ENCODE measurements around the gene ADGRL3.
"Not testable (repeated sequence)": the region's sequence is repeated elsewhere in the genome, so short reads cannot be mapped to it uniquely, and the experiment has no call there.

The ADGRL3 gene

GRCh38 chr4:61922766-61923165, 722.6 kb downstream of the ADGRL3 start:
- DNase-seq, result no peak

GRCh38 chr4:61923179-61923578, 723.1 kb downstream of the ADGRL3 start:
- DNase-seq, result no peak

- DNase-seq, result no peak
Measured at GRCh38 chr4:61924131-61924530, 724.0 kb downstream of the ADGRL3 start.

- no peak for DNase-seq
Measured at GRCh38 chr4:61933527-61933926, 733.4 kb downstream of the ADGRL3 start.

GRCh38 chr4:61934198-61934597, 734.1 kb downstream of the ADGRL3 start:
- DNase-seq, result no peak

- DNase-seq, result no peak
Measured at GRCh38 chr4:61938250-61938846, 738.2 kb downstream of the ADGRL3 start.

GRCh38 chr4:61950625-61951024, 750.5 kb downstream of the ADGRL3 start:
- no peak for DNase-seq

GRCh38 chr4:61953386-61953785, 753.3 kb downstream of the ADGRL3 start:
- no peak for DNase-seq

- DNase-seq, result no peak
Measured at GRCh38 chr4:61958591-61958990, 758.5 kb downstream of the ADGRL3 start.

GRCh38 chr4:61959087-61959486, 759.0 kb downstream of the ADGRL3 start:
- no peak for DNase-seq

GRCh38 chr4:61984260-61984909, 784.3 kb downstream of the ADGRL3 start:
- DNase-seq, result no peak

- no peak for DNase-seq
Measured at GRCh38 chr4:61985426-61985825, 785.3 kb downstream of the ADGRL3 start.

- not testable (repeated sequence) for DNase-seq
Measured at GRCh38 chr4:61986929-61987328, 786.8 kb downstream of the ADGRL3 start.

- DNase-seq, result no peak
Measured at GRCh38 chr4:61992351-61992750, 792.2 kb downstream of the ADGRL3 start.

- DNase-seq, result no peak
Measured at GRCh38 chr4:61994036-61994435, 793.9 kb downstream of the ADGRL3 start.

GRCh38 chr4:61995717-61996340, 795.7 kb downstream of the ADGRL3 start:
- DNase-seq, result no peak

GRCh38 chr4:61996943-61997342, 796.8 kb downstream of the ADGRL3 start:
- DNase-seq, result no peak

GRCh38 chr4:61997831-61998230, 797.7 kb downstream of the ADGRL3 start:
- DNase-seq, result no peak

GRCh38 chr4:62003695-62004094, 803.6 kb downstream of the ADGRL3 start:
- DNase-seq, result no peak

- DNase-seq, result no peak
Measured at GRCh38 chr4:62004881-62005280, 804.8 kb downstream of the ADGRL3 start.

GRCh38 chr4:62006108-62006507, 806.0 kb downstream of the ADGRL3 start:
- no peak for DNase-seq

GRCh38 chr4:62015043-62015739, 815.1 kb downstream of the ADGRL3 start:
- no peak for DNase-seq

- DNase-seq, result no peak
Measured at GRCh38 chr4:62018537-62018936, 818.4 kb downstream of the ADGRL3 start.

GRCh38 chr4:62023633-62024032, 823.5 kb downstream of the ADGRL3 start:
- no peak for DNase-seq

Measured in left hindlimb (tissue), 1 donor.